GM19438 (cell line): ENCODE results near the gene FAM9C.
"Not testable (repeated sequence)": the region's sequence is repeated elsewhere in the genome, so short reads cannot be mapped to it uniquely, and the experiment has no call there.

ENCODE experiments used
- ATAC-seq: cut with Tn5 transposase; IDR thresholded peaks from one replicate; pipeline ENCODE4 v1.9.1; 2021; ENCODE audit warnings: low read depth; ENCODE audit not compliant: unreplicated experiment

FAM9C gene

DNA sequence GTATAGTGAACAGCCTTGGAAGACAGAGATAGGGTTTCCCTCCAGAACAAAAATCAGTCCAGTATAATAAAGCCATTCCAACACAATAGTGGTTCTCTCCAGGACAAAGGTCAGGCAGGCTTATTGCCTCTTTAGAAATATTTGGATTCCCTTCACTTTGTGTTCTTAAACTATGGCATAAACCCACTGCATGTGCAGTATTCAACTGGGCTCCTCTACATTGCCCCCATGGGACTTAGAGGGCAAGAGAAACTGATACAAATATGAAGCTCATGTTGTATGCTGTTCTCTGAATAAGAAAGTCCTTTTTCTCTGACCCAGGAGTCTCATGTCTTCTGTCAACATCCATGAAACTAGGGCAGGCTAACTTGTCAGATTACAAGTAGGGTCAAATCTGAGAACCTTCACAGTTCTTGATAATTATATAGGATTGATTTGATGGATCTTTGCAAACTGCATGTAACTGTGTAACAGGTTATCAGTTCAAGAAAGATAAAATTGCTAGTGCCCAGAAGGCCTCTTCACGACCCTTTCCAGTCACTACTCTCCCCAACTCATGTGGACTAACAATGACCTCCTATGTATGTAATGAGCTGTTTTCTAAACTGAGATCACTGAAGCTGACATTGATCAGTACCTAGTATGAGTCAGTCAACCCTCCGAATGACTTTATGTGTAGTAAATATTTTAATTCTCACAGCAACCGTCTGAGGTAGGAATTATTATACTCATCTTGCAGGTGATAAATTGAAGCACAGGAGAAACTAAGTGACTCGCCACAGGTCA lies 31.9 kb upstream of the FAM9C start:
- ATAC-seq: no peak

DNA sequence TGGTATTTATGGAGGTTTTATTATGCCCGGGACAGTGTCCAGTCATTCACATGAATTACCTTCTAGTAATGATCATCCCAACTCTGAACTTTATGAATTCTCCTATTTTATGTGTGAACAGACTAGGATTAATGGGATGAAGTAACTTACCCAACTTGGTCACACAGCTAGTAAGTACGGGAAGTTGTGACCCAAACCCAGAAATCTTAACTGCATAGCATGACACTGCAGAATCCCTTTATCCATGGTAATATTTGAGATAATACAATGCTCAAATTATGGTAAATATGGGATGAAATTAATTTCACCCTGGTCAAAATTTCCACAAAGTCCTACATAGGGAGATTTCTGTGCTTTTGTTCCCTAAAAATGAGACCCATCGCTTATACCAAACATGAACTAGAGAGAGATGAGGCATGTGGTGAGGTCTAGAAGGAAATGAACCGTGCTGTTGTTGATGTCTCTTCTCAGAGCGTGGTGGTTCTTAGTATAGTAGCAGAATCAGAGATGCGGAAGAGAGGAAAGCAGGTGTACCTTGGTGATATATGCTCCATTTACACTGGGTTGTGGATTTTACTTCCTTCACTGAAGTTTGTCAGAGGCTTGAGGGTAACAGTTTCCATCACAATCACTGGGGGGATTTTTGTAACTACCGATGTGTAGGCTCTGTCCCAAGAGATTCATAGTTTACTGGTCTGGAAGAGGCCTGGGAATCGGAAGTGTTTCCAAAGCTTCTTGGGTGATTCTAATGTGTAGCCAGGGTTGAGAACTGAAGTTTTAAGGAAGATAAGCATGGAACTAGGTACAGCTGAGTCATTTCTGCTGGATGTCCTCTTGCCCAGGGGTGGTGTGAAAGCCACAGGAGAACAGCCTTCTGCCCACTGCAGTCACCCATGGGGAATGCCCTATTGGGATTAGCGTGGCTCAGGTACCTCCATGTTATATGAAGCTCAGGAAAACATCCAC lies 30.2 kb upstream of the FAM9C start:
- ATAC-seq: peak; percentile 87

GRCh38 chrX:13069771-13070416 lies 25.5 kb upstream of the FAM9C start:
- ATAC-seq: no peak

GRCh38 chrX:13068651-13069050 lies 24.2 kb upstream of the FAM9C start:
- ATAC-seq: no peak

DNA sequence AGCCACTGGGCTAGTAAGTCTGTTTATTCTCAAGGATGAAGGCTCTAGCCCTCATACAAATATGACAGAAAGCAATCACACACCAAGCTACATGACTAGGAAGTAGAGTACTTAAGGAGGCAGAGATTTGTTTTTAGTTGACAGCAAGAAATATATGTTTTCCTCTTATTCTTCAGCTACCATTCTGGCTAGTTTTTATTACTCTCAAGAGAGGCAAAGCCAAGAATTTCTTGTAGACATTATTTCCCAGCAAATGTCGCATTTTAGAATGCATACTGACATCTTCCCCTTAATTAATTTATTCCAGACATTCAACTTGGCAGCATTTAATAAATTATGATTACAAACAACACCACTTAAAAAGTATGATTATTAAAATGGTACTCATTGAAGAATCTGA lies 23.4 kb upstream of the FAM9C start:
- ATAC-seq: no peak

DNA sequence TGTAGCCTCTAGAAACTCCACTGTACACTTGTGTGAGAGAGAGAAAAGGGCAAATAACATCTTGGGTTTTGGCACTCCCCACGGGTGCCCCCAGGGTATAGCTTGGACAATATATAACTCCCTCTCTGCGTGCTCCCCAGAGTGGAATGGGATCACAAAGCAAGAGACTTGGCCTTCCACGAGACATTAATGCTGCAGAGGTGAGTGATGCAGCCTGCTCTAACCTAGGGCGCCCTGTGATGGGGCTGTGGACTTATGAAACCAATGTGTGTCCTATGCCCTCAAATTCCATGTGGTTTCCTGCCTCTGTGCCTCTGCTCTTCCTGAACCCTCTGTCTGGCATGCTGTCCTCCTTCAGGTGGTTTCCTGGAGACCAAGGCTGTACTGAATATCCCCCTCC lies 22.0 kb upstream of the FAM9C start:
- ATAC-seq: no peak

DNA sequence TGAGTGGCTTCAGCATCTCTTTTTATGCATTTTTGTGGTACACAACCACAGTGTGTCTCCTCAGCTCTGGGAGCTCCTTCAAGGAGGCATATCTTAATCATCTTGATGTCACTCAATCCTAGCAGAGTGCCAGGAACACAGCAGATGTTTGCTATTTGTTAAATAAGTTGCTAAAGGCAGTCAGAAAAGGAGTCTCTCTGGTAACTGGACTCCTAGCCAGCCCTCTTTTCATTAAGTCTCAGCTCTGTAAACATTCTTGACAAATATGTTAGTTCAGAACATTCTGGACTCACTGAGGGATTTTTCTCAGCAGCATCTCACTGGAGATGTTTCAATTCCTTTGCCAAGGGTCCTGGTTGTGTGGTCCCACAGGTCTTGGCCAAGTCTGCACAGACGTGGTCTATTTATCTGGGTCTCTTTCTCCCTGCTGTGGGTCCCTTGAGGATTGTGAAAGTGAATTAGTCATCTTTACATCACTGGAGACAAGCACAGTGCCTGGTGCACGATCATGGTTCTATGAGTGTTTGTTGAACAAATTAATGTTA lies 20.3 kb upstream of the FAM9C start:
- no peak for ATAC-seq

DNA sequence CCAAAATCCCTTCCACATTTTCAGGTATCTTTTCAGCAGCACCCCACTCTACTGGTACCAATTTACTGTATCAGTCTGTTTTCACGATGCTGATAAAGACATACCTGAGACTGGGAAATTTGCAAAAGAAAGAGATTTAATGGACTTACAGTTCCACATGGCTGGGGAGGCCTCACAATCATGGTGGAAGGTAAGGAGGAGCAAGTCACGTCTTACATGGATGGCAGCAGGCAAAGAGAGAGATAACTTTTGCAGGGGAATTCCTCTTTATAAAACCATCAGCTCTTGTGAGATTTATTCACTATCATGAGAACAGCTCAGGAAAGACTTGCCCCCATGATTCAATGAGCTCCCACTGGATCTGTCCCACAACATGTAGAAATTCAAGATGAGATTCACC lies 18.7 kb upstream of the FAM9C start:
- ATAC-seq: not testable (repeated sequence)

DNA sequence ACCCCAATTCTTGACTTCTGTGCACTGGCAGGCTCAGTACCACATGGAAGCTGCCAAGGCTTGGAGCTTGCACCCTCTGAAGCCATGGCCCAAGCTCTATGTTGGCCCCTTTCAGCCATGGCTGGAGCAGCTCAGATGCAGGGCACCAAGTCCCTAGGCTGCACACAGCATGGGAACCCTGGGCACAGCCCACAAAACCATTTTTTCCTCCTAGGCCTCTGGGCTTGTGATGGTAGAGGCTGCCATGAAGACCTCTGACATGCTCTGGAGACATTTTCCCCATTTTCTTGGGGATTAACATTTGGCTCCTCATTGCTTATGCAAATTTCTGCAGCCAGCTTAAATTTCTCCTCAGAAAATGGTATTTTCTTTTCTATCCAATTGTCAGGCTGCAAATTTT lies 17.9 kb upstream of the FAM9C start:
- not testable (repeated sequence) for ATAC-seq

DNA sequence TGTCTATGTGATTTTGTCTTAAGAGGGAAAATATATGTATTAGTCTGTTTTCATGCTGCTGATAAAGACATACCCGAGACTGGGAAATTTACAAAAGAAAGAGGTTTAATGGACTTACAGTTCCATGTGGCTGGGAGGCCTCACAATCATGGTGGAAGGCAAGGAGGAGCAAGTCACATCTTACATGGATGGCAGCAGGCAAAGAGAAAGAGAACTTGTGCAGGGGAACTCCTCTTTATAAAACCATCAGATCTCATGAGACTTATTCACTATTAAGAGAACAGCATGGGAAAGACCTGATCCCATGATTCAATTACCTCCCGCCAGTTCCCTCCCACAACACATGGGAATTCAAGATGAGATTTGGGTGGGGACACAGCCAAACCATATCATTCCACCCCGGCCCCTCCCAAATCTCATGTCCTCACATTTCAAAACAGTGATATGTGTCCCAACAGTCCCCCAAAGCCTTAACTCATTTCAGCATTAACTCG lies 16.8 kb upstream of the FAM9C start:
- not testable (repeated sequence) for ATAC-seq

GRCh38 chrX:13059637-13060499 lies 15.4 kb upstream of the FAM9C start:
- ATAC-seq: no peak

DNA sequence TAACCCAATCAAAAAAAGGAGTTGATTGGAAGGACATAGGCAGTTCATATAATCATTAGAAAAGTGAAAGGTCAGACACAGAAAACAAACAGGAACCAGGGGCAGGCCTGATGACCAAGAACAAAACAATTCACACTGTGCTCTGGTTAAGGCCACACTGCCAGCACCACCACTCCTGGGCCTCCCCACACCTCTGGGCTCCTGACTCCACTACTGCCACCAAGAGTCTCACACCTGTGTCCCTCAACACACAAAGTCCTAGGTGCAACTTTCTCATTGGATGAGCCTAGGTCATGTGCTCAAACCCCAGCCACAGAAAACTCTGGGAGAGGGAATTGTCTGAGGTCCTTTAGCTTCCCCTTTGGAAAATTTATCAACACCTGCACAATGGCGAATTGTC lies 11.1 kb upstream of the FAM9C start:
- peak; percentile 49 for ATAC-seq

DNA sequence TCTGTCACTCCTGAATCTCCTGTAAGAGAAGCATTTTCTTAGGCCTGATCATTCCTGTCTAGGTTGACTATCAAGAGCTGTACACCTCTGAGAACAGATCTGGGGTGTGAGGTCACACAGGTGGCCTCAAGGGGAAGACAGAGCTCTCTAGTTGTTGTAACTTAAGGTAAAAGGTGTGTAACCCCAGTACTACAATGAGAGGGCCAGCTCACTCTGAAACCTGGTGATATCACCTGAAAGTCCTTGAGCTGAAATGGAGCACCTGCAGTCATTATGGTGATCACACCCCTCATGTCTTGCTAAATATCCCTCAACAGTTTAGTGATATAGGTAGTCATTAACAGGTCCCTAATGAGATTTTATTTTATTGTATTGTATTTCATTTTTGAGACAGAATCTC lies 8.8 kb upstream of the FAM9C start:
- ATAC-seq: no peak

GRCh38 chrX:13051529-13052172 lies 7.2 kb upstream of the FAM9C start:
- peak; percentile 56 for ATAC-seq

DNA sequence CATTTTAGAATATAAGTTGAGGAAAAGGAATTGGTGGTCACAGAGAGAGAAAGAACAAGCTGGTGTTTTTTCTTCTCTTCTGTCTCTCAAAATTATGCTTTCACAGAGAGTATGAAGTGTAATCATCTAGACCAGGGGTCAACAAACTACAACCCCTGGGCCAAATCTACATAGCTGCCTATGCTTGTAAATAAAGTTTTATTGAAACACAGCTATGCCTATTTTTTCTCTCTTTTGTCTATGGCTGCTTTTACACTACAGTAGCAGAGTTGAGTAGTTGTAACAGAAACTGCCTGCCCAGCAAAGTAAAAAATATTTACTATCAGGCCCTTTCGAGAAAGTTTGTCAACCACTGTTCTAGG lies 6.7 kb upstream of the FAM9C start:
- no peak for ATAC-seq

DNA sequence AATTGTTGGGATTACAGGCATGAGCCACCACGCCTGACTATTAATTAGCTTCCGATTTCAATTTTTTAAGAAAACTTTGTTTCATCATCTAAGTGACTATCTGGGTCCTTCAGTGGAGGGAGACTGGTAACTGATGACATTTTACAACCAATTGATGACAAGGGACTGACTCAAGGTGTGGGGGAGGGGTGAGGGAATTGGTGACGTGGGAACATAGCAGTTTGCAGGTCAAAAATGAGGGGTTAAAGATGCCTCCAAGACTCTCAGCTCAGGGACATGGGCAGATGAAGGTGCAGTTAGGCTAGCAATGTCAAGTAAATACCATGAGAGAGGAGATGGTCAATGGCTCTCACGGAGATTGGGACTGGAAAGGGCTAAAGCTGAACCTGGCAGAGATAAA lies 5.7 kb upstream of the FAM9C start:
- no peak for ATAC-seq

DNA sequence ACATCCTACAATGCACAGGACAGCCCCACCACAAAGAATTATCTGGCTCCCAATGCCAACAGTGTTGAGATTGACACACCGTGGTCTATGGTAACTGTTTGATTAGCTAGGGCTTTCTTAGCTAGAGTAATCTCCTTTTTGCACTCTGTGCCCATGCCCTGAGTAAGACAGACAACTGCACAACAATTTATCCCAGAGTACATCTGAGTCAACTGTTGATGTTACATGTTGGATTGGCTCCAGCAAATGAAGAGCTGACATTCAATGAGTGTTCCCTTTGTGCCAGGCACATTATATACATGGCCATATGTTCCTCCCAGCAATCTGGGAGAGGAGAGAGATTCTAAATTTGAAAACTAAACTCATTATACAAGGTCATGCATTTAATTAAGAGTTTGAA lies 3.9 kb upstream of the FAM9C start:
- ATAC-seq: no peak

DNA sequence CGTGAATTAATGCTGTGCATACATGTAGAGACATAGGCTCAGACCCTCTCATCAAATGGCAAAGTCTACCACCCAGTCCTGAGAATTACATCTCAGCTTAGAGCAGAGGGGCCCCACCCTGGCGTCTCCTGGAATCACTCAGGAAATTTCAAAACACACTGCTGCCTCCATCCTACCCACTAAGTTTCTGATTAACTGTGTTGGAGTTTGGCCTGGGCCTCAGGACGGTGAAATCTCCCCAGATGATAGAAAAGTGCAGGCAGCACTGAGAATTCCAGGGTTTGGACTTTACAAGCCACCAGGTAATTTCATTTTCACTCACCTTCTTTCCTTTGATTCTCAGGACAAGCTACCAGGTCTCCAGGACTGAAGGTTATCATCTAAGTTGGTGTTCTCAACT lies 3.3 kb upstream of the FAM9C start:
- no peak for ATAC-seq

- ATAC-seq: no peak
These were observed 1.9 kb upstream of the FAM9C start for GRCh38 chrX:13046141-13046855.
